Measurements from ENCODE around the gene TM4SF4. TPM values are rescaled to one million over a fixed set of nuclear protein-coding genes. Genes with fewer than 3 reads are reported as not detected.
A peak's percentile ranks its signal among the peaks of the same experiment; 100 is the strongest.

The TM4SF4 gene
- total and polyA plus RNA-seq, 2 of the 8 experiments (the other 6 are each of a cell fraction or from before 2014, with no cell fraction given): not detected

GRCh38 chr3:149464542-149465328 is 9.8 kb upstream of the TM4SF4 start:
- DNase-seq (ENCODE audit: low read depth in 1 of 2, low spot score in 2 of 2) (no peak), FAIRE-seq (no peak)
- H3K27me3 ChIP-seq (replicated peaks in 1 of 4; ENCODE audit: control insufficient read depth in 3 of 4, extremely low read depth in 1 of 4, insufficient read depth in 3 of 4, low read length in 3 of 4): no peaks in the 10 kb centered on the region
- no peaks in the 10 kb centered on the region for H3K36me3 ChIP-seq (ENCODE audit: control insufficient read depth in 2 of 4, insufficient read depth in 4 of 4, low read length in 3 of 4)
- H3K18ac ChIP-seq (ENCODE audit: extremely low read depth, low read length): no peak overlapping the region
- H3K4me1 ChIP-seq (replicated peaks in 1 of 4; ENCODE audit: control insufficient read depth in 3 of 4, insufficient read depth in 4 of 4, low read length in 3 of 4): peaks cover 0 to 4% (median 0%) of the 10 kb centered on the region in 4 experiments; a peak in 3 of 7 replicates
- no peak overlapping the region for H2BK5ac ChIP-seq (ENCODE audit: low read depth, low read length)
- H3K9me3 ChIP-seq (ENCODE audit: insufficient read depth in 2 of 2, low read depth in 1 of 2, low read length in 1 of 2): no peaks in the 10 kb centered on the region
- no peaks in the 10 kb centered on the region for H3K23me2 ChIP-seq (ENCODE audit: low read depth, low read length)
- CTCF ChIA-PET (ENCODE audit: partially characterized antibody): interaction anchor here (1.0 to 1.8 kb wide), 3 partner anchors 9 to 509 kb away, joined by 4 to 6 read pairs (median 4); no protein-coding TSS in a partner anchor
- H3K4me2 ChIP-seq (ENCODE audit: insufficient read depth in 1 of 2, low read depth in 2 of 2, low read length in 2 of 2): no peak overlapping the region
- H3K79me2 ChIP-seq (ENCODE audit: control insufficient read depth in 1 of 2, insufficient read depth in 2 of 2, low read length in 2 of 2): no peaks in the 10 kb centered on the region
- H2BK12ac ChIP-seq (ENCODE audit: low read depth, low read length): no peak overlapping the region
- no peak overlapping the region for H2BK20ac ChIP-seq (ENCODE audit: low read length)
- no peak overlapping the region for H2BK120ac ChIP-seq (replicated peaks; ENCODE audit: low read depth, low read length)
- no peak for TF ChIP-seq CHD2 (IDR thresholded peaks at IDR 0.05; ENCODE audit: low read length)
- TF ChIP-seq, protein P1, sequence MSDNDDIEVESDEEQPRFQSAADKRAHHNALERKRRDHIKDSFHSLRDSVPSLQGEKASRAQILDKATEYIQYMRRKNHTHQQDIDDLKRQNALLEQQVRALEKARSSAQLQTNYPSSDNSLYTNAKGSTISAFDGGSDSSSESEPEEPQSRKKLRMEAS (IDR thresholded peaks at IDR 0.05): peak; percentile 35; the same call in 1 of the 2 replicates
- no peak overlapping the region for H3K4me3 ChIP-seq (ENCODE audit: extremely low read depth in 1 of 4, insufficient read depth in 2 of 4, low read depth in 3 of 4, low read length in 4 of 4)
- no peaks in the 10 kb centered on the region for H4K20me1 ChIP-seq (replicated peaks in 1 of 2; ENCODE audit: control insufficient read depth in 1 of 2, insufficient read depth in 2 of 2, low read length in 2 of 2)
- no peak overlapping the region for H3K56ac ChIP-seq (replicated peaks; ENCODE audit: insufficient read length, low read depth, low read length)
- H2AFZ ChIP-seq (ENCODE audit: low read length): no peak overlapping the region
- H3K27ac ChIP-seq (ENCODE audit: low read depth, low read length): no peak overlapping the region
- H4K5ac ChIP-seq (ENCODE audit: insufficient read length, low read depth, low read length): no peak overlapping the region
- no peak overlapping the region for H3K4ac ChIP-seq (replicated peaks; ENCODE audit: insufficient read length, low read depth, low read length)
- WGBS, 2 experiments (ENCODE audit: extremely low coverage in 1 of 2, insufficient coverage in 1 of 2, insufficient read length in 1 of 2, insufficient replicate concordance in 2 of 2, low coverage in 1 of 2, low lambda C conversion rate in 2 of 2, missing lambda C conversion rate in 1 of 2): 91% methylated on average over 28 of the region's 31 CpGs; no CpG with 5 or more reads in 1 of the 2 experiments
- H3K23ac ChIP-seq (ENCODE audit: insufficient read length): no peak overlapping the region
- no peak overlapping the region for H3K9ac ChIP-seq (replicated peaks in 1 of 4; ENCODE audit: extremely low read depth in 1 of 4, low read depth in 3 of 4, low read length in 3 of 4)
- POLR2A ChIA-PET (ENCODE audit: partially characterized antibody): interaction anchor here (1.0 kb wide), 1 partner anchor 8 kb away, joined by 5 read pairs; no protein-coding TSS in a partner anchor
- H3K14ac ChIP-seq (ENCODE audit: insufficient read length): no peak overlapping the region
- no peak overlapping the region for H4K91ac ChIP-seq (replicated peaks; ENCODE audit: insufficient read length, low read length)
- no peak overlapping the region for H4K8ac ChIP-seq (ENCODE audit: extremely low read depth, insufficient read depth, low read length)
- no peak overlapping the region for H2AK5ac ChIP-seq (ENCODE audit: low read depth, low read length)
- no peaks in the 10 kb centered on the region for H3K79me1 ChIP-seq (ENCODE audit: low read depth, low read length)
- no peak overlapping the region for H2BK15ac ChIP-seq (ENCODE audit: low read length)

Measured in H1 (cell line).